WTC11 (cell line): ENCODE data around the gene SLC16A7. TPM values are rescaled to one million over a fixed set of nuclear protein-coding genes. Genes with fewer than 3 reads are reported as not detected.

Source experiments
- ATAC-seq: fragments of 200-7000 bp; cut with Tn5 transposase; 2 replicates; pipeline ENCODE4 v1.10.0; 2021; ENCODE audit warnings: mild to moderate bottlenecking, moderate library complexity
- CTCF ChIA-PET: fragments of 300-600 bp; sonication (Branson Sonifier 250); formaldehyde crosslinking; loops from one replicate; lab custom pipeline; 2021; ENCODE audit warnings: antibody characterized with exemption; lab: Charles Lee
- POLR2A ChIA-PET: fragments of 350-600 bp; sonication (Branson Sonifier 250); formaldehyde crosslinking; loops from one replicate; lab custom pipeline; 2021; ENCODE audit warnings: antibody characterized with exemption; lab: Charles Lee
- DNase-seq: peaks from one replicate; pipeline ENCODE4 v3.0.0; 2021; ENCODE audit warnings: low spot score
- H3K27ac Mint-ChIP-seq: 2 replicates; pipeline ENCODE4 v1.8.0; 2021; ENCODE audit warnings: mixed read lengths
- H3K27me3 Mint-ChIP-seq: 2 replicates; pipeline ENCODE4 v1.8.0; 2021; ENCODE audit warnings: low read depth, mild to moderate bottlenecking, moderate library complexity, mixed read lengths
- H3K36me3 Mint-ChIP-seq: 2 replicates; pipeline ENCODE4 v1.8.0; 2021; ENCODE audit warnings: mixed read lengths
- H3K4me1 Mint-ChIP-seq: 2 replicates; pipeline ENCODE4 v1.8.0; 2022; ENCODE audit warnings: mixed read lengths
- H3K4me3 Mint-ChIP-seq: 2 replicates; pipeline ENCODE4 v1.8.0; 2021; ENCODE audit warnings: mild to moderate bottlenecking, moderate library complexity, mixed read lengths
- H3K9me3 Mint-ChIP-seq: 2 replicates; pipeline ENCODE4 v1.8.0; 2021; ENCODE audit warnings: mixed read lengths
- ARID4B ChIP-seq: sonication (generic); formaldehyde crosslinking; IDR thresholded peaks from 2 replicates; pipeline ENCODE4 v1.8.0; 2023; ENCODE audit warnings: missing genetic modification reagents, mild to moderate bottlenecking, borderline replicate concordance
- ATF6 ChIP-seq: sonication (generic); formaldehyde crosslinking; IDR thresholded peaks from 2 replicates; pipeline ENCODE4 v1.8.1; 2023; ENCODE audit warnings: mild to moderate bottlenecking, missing genetic modification reagents
- CTCF ChIP-seq: fragments of 200-600 bp; IDR thresholded peaks from 2 replicates; pipeline ENCODE4 v1.8.0; 2022; ENCODE audit warnings: antibody characterized with exemption
- E2F5 ChIP-seq: sonication (generic); formaldehyde crosslinking; IDR thresholded peaks from 2 replicates; pipeline ENCODE4 v1.8.1; 2022; ENCODE audit warnings: mild to moderate bottlenecking, moderate library complexity, missing genetic modification reagents
- EMX1 ChIP-seq: fragments of 250-450 bp; sonication (Bioruptor Pico); IDR thresholded peaks from 2 replicates; pipeline ENCODE4 v1.8.0; 2021; ENCODE audit warnings: mild to moderate bottlenecking
- FOXP1 ChIP-seq: sonication (generic); formaldehyde crosslinking; IDR thresholded peaks from 2 replicates; pipeline ENCODE4 v1.8.0; 2022; ENCODE audit warnings: missing genetic modification reagents, mild to moderate bottlenecking, moderate library complexity, borderline replicate concordance
- HMGA2 ChIP-seq: fragments of 250-450 bp; sonication (Bioruptor Pico); IDR thresholded peaks from 2 replicates; pipeline ENCODE4 v1.4.0; 2021; ENCODE audit warnings: mild to moderate bottlenecking, moderate library complexity
- HMGXB4 ChIP-seq: sonication (generic); formaldehyde crosslinking; IDR thresholded peaks from 2 replicates; pipeline ENCODE4 v1.8.1; 2023; ENCODE audit warnings: mild to moderate bottlenecking, moderate library complexity, missing genetic modification reagents
- MYBL2 ChIP-seq: sonication (generic); formaldehyde crosslinking; IDR thresholded peaks from 2 replicates; pipeline ENCODE4 v1.8.1; 2023; ENCODE audit warnings: mild to moderate bottlenecking, moderate library complexity, missing genetic modification reagents
- NR3C1 ChIP-seq: sonication (generic); formaldehyde crosslinking; conservative IDR thresholded peaks from 2 replicates; pipeline ENCODE4 v1.8.1; 2023; ENCODE audit warnings: low read depth, mild to moderate bottlenecking, missing genetic modification reagents
- OVOL2 ChIP-seq: fragments of 250-450 bp; sonication (Bioruptor Pico); IDR thresholded peaks from 2 replicates; pipeline ENCODE4 v1.9.0; 2021; ENCODE audit warnings: mild to moderate bottlenecking, borderline replicate concordance
- PRRX2 ChIP-seq: fragments of 250-450 bp; sonication (Bioruptor Pico); IDR thresholded peaks from 2 replicates; pipeline ENCODE4 v1.8.0; 2021; ENCODE audit warnings: mild to moderate bottlenecking
- TEAD4 ChIP-seq: sonication (generic); formaldehyde crosslinking; IDR thresholded peaks from 2 replicates; pipeline ENCODE4 v1.8.0; 2022; ENCODE audit warnings: mild to moderate bottlenecking, missing genetic modification reagents
- ZMAT4 ChIP-seq: fragments of 250-450 bp; sonication (Bioruptor Pico); IDR thresholded peaks from 2 replicates; pipeline ENCODE4 v1.9.0; 2021; ENCODE audit warnings: mild to moderate bottlenecking
- ZNF281 ChIP-seq: sonication (generic); formaldehyde crosslinking; IDR thresholded peaks from 2 replicates; pipeline ENCODE4 v1.8.0; 2023; ENCODE audit warnings: mild to moderate bottlenecking, missing genetic modification reagents
- ZNF532 ChIP-seq: fragments of 250-450 bp; sonication (Bioruptor Pico); IDR thresholded peaks from 2 replicates; pipeline ENCODE4 v1.9.0; 2021; ENCODE audit warnings: mild to moderate bottlenecking, borderline replicate concordance
- ZNF671 ChIP-seq: fragments of 250-450 bp; sonication (Bioruptor Pico); IDR thresholded peaks from 2 replicates; pipeline ENCODE4 v1.8.0; 2021; ENCODE audit warnings: mild to moderate bottlenecking
- total RNA-seq: library from RNA; stranded (reverse); gene quantifications from 3 replicates; pipeline ENCODE4 v1.2.3, GENCODE V29; 2021

SLC16A7 gene
- total RNA-seq, 1 experiment from 2014 or later: 3.4 TPM

GRCh38 chr12:59629890-59630289 lies 34.1 kb downstream of the SLC16A7 start (continued):
- no peak for TF ChIP-seq CTCF
- TF ChIP-seq HMGA2: no peak
- TF ChIP-seq ZNF671 (CRISPR knock-in tag): no peak
- TF ChIP-seq ATF6 (CRISPR knock-in tag): no peak
- TF ChIP-seq ZMAT4 (CRISPR knock-in tag): no peak
- TF ChIP-seq, all 79 proteins: peak for 0

- Mint-ChIP-seq H3K9me3 (no peaks in the 10 kb centered on the region), H3K27me3 (no peaks in the 10 kb centered on the region), H3K4me3 (no peak overlapping the region), H3K4me1 (no peaks in the 10 kb centered on the region), H3K36me3 (no peaks in the 10 kb centered on the region), H3K27ac (no peak overlapping the region)
- ATAC-seq (no peak), DNase-seq (no peak)
- POLR2A ChIA-PET: no interaction called here
- CTCF ChIA-PET: no interaction called here
- TF ChIP-seq E2F5 (CRISPR knock-in tag) (no peak), ZNF532 (CRISPR knock-in tag) (no peak), HMGXB4 (CRISPR knock-in tag) (no peak), ZNF281 (CRISPR knock-in tag) (no peak), ARID4B (CRISPR knock-in tag) (no peak), FOXP1 (CRISPR knock-in tag) (no peak), OVOL2 (CRISPR knock-in tag) (no peak), ZMAT4 (CRISPR knock-in tag) (no peak), TEAD4 (CRISPR knock-in tag) (no peak), EMX1 (CRISPR knock-in tag) (no peak), MYBL2 (CRISPR knock-in tag) (no peak), NR3C1 (CRISPR knock-in tag) (no peak), PRRX2 (no peak)
Observed at GRCh38 chr12:59632408-59632807, 36.6 kb downstream of the SLC16A7 start.
